ENCODE measurements around the gene SLC16A12. TPM values are rescaled to one million over a fixed set of nuclear protein-coding genes. Genes with fewer than 3 reads are reported as not detected.
"Not testable (repeated sequence)": the region's sequence is repeated elsewhere in the genome, so short reads cannot be mapped to it uniquely, and the experiment has no call there.

The SLC16A12 gene
- total RNA-seq, 1 experiment from 2014 or later: 0.77 TPM

DNA sequence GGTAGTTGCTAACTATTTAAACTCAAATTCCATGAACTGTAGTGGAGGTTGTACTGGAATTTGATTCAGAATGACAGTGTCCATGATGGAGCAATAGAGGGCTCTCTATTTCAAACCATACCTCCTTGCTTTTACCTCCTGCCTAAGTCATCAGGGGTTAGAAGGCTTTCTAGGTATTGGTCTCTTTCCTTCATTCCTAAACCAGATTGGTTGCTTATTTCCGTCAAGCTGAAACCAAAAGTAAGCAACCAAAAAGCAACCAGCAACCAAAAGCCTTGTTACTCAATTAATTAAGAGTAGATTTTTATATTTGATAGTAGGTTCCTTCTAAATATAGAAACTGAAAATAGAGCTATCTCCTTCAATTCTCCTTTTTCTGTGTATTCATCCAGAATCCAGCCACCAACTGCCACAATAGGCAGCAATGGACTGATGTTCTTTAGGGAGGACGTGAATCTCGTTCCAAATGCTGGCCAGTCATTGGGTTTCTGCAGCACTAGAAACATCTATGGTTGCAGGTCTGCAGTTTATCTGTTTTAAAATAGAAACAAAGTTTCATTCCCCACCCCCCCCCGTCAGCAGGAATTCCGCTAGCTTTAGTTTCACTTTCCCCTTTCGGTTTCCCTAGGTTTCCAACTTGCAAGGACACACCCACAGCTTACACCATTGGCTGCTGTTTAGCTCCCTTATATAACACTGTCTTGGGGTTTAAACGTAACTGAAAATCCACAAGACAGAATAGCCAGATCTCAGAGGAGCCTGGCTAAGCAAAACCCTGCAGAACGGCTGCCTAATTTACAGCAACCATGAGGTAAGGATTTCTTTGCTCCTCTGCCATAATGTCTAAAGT, 143.3 kb downstream of the SLC16A12 start, which contains the start of gene IFIT1:
Gene IFIT1 (plus strand): TSS at position 717 of the 850 bp plus-strand sequence. CDS start 90 bp downstream, at position 807.
- Mint-ChIP-seq H3K9me3 (peaks cover 2% of the 10 kb centered on the region in 2 experiments; a peak in 2 of 5 replicates), H3K27me3 (ENCODE audit: low read depth) (no peaks in the 10 kb centered on the region), H3K36me3 (ENCODE audit: insufficient read depth in 1 of 3, low read depth in 3 of 3) (peaks cover 0 to 3% (median 1%) of the 10 kb centered on the region in 3 experiments; a peak in 2 of 7 replicates), H3K27ac (peak within 1 kb of the TSS; percentile 26 to 65 (median 55); a peak in 3 of 7 replicates), H3K4me1 (peaks cover 9 to 11% of the 10 kb centered on the region in 2 experiments), H3K4me3 (peak within 1 kb of the TSS; percentile 57 to 74)
- Histone ChIP-seq H3K9me3 (ENCODE audit: control insufficient read depth, low read depth, low read length) (no peaks in the 10 kb centered on the region), H4K8ac (replicated peaks; ENCODE audit: insufficient read length, low read depth, low read length) (no peak within 1 kb of the TSS), H2BK20ac (ENCODE audit: low read depth, low read length, poor library complexity, severe bottlenecking) (no peak within 1 kb of the TSS), H4K91ac (ENCODE audit: insufficient read length, low read depth, low read length) (no peak within 1 kb of the TSS), H3K4me1 (ENCODE audit: insufficient read depth, low read length) (peaks cover 4% of the 10 kb centered on the region; the same call in 1 of the 2 replicates), H3K79me1 (ENCODE audit: insufficient read depth, low read depth, low read length, poor library complexity, severe bottlenecking) (no peaks in the 10 kb centered on the region), H3K23ac (ENCODE audit: insufficient read length, low read depth, low read length) (no peak within 1 kb of the TSS), H2BK15ac (ENCODE audit: low read depth, low read length) (no peak within 1 kb of the TSS), H2BK120ac (ENCODE audit: low read depth, low read length, poor library complexity, severe bottlenecking) (no peak within 1 kb of the TSS), H3K27me3 (ENCODE audit: insufficient read depth, low read length) (no peaks in the 10 kb centered on the region), H3K9ac (ENCODE audit: extremely low read depth, insufficient read length, low read length) (no peak within 1 kb of the TSS), H2AFZ (ENCODE audit: low read length) (peak within 1 kb of the TSS; percentile 92), H3K56ac (ENCODE audit: insufficient read length, low read depth, low read length) (no peak within 1 kb of the TSS), H2BK5ac (ENCODE audit: insufficient read length, low read length) (no peak within 1 kb of the TSS), H3T11ph (ENCODE audit: low read length) (no peak within 1 kb of the TSS), H3K79me2 (ENCODE audit: insufficient read depth, low read length) (no peaks in the 10 kb centered on the region), H3K4me2 (ENCODE audit: insufficient read depth, insufficient read length, low read length) (peak within 1 kb of the TSS; percentile 63), H3K18ac (ENCODE audit: insufficient read length, low read depth, low read length) (peak within 1 kb of the TSS; percentile 79), H2AK5ac (ENCODE audit: insufficient read length, low read length) (no peak within 1 kb of the TSS), H3K14ac (ENCODE audit: insufficient read depth, low read length) (no peak within 1 kb of the TSS), H3K4ac (ENCODE audit: low read depth, low read length) (no peak within 1 kb of the TSS; the same call in 1 of the 2 replicates), H3K23me2 (ENCODE audit: insufficient read length, low read depth, low read length, poor library complexity, severe bottlenecking) (peaks cover 2% of the 10 kb centered on the region), H2BK12ac (ENCODE audit: insufficient read length, low read depth, low read length) (no peak within 1 kb of the TSS), H3K27ac (ENCODE audit: insufficient read length, low read depth, low read length) (peak within 1 kb of the TSS; percentile 51), H4K20me1 (ENCODE audit: control insufficient read depth, insufficient read depth, insufficient read length) (no peaks in the 10 kb centered on the region), H4K5ac (ENCODE audit: insufficient read length, low read depth, low read length) (peak within 1 kb of the TSS; percentile 34)
- TF ChIP-seq, protein P1, sequence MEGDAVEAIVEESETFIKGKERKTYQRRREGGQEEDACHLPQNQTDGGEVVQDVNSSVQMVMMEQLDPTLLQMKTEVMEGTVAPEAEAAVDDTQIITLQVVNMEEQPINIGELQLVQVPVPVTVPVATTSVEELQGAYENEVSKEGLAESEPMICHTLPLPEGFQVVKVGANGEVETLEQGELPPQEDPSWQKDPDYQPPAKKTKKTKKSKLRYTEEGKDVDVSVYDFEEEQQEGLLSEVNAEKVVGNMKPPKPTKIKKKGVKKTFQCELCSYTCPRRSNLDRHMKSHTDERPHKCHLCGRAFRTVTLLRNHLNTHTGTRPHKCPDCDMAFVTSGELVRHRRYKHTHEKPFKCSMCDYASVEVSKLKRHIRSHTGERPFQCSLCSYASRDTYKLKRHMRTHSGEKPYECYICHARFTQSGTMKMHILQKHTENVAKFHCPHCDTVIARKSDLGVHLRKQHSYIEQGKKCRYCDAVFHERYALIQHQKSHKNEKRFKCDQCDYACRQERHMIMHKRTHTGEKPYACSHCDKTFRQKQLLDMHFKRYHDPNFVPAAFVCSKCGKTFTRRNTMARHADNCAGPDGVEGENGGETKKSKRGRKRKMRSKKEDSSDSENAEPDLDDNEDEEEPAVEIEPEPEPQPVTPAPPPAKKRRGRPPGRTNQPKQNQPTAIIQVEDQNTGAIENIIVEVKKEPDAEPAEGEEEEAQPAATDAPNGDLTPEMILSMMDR (conservative IDR thresholded peaks at IDR 0.05): no peak
- peak; percentile 37 for DNase-seq
- no CpG with 5 or more reads among the region's 8 CpGs for WGBS (ENCODE audit: extremely low coverage, insufficient read length, low lambda C conversion rate)

DNA sequence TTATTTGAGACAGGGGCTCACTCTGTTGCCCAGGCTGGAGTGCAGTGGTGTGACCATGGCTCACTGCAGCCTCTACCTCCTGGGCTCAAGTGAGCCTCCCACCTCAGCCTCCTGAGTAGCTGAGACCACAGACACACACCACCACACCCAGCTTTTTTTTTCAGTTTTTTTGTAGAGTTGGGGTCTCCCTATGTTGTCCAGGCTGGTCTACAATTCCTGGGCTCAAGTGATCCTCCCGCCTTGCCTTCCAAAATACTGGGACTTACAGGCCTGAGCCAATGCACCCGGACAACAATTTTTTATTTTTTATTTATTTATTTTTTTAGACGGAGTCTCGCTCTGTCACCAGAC, 144.2 kb downstream of the SLC16A12 start:
- H3K4me3 Mint-ChIP-seq; H3K27ac Mint-ChIP-seq; H3K79me2 ChIP-seq (ENCODE audit: insufficient read depth, low read length); H4K5ac ChIP-seq (ENCODE audit: insufficient read length, low read depth, low read length); DNase-seq; H2BK20ac ChIP-seq (ENCODE audit: low read depth, low read length, poor library complexity, severe bottlenecking); H2BK5ac ChIP-seq (ENCODE audit: insufficient read length, low read length); H3K27me3 ChIP-seq (ENCODE audit: insufficient read depth, low read length); H2AK5ac ChIP-seq (ENCODE audit: insufficient read length, low read length); H4K91ac ChIP-seq (ENCODE audit: insufficient read length, low read depth, low read length); H3K79me1 ChIP-seq (ENCODE audit: insufficient read depth, low read depth, low read length, poor library complexity, severe bottlenecking); H3K18ac ChIP-seq (ENCODE audit: insufficient read length, low read depth, low read length); H3K23ac ChIP-seq (ENCODE audit: insufficient read length, low read depth, low read length); H2AFZ ChIP-seq (ENCODE audit: low read length); H3K36me3 Mint-ChIP-seq (ENCODE audit: insufficient read depth in 1 of 3, low read depth in 3 of 3); H2BK15ac ChIP-seq (ENCODE audit: low read depth, low read length); H3K4ac ChIP-seq (ENCODE audit: low read depth, low read length); H3K9me3 Mint-ChIP-seq; H2BK12ac ChIP-seq (ENCODE audit: insufficient read length, low read depth, low read length); H3K27ac ChIP-seq (ENCODE audit: insufficient read length, low read depth, low read length); H3K14ac ChIP-seq (ENCODE audit: insufficient read depth, low read length); H3K27me3 Mint-ChIP-seq (ENCODE audit: low read depth); H2BK120ac ChIP-seq (ENCODE audit: low read depth, low read length, poor library complexity, severe bottlenecking); H4K8ac ChIP-seq (replicated peaks; ENCODE audit: insufficient read length, low read depth, low read length); H3T11ph ChIP-seq (ENCODE audit: low read length); H3K56ac ChIP-seq (ENCODE audit: insufficient read length, low read depth, low read length); H3K23me2 ChIP-seq (ENCODE audit: insufficient read length, low read depth, low read length, poor library complexity, severe bottlenecking); H4K20me1 ChIP-seq (ENCODE audit: control insufficient read depth, insufficient read depth, insufficient read length); H3K9me3 ChIP-seq (ENCODE audit: control insufficient read depth, low read depth, low read length); H3K4me2 ChIP-seq (ENCODE audit: insufficient read depth, insufficient read length, low read length); H3K9ac ChIP-seq (ENCODE audit: extremely low read depth, insufficient read length, low read length); H3K4me1 ChIP-seq (ENCODE audit: insufficient read depth, low read length): not testable (repeated sequence)
- peaks cover 12 to 17% of the 10 kb centered on the region in 2 experiments for H3K4me1 Mint-ChIP-seq
- no CpG with 5 or more reads among the region's 4 CpGs for WGBS (ENCODE audit: extremely low coverage, insufficient read length, low lambda C conversion rate)

Data from H9 (cell line).